B cell (primary cell): ENCODE data around the gene PKNOX2.
A peak's percentile ranks its signal among the peaks of the same experiment; 100 is the strongest.

Source experiments
- CTCF ChIP-seq: fragments of 200-600 bp; IDR thresholded peaks from one replicate; pipeline ENCODE4 v1.8.0; 2022; ENCODE audit warnings: antibody characterized with exemption, mild to moderate bottlenecking
- EZH2 ChIP-seq: IDR thresholded peaks from 2 replicates; pipeline ENCODE4 v1.6.1; 2012; ENCODE audit warnings: borderline replicate concordance, low read depth, mild to moderate bottlenecking, moderate library complexity, low read length; ENCODE audit not compliant: insufficient read depth, poor library complexity, severe bottlenecking

- TF ChIP-seq CTCF = peak; percentile 33
- TF ChIP-seq EZH2 = no peak
Measured at GRCh38 chr11:125429174-125429707, 264.7 kb downstream of the PKNOX2 start.
